HuH-7 (cell line): ENCODE data around the gene RBM34.
"Not testable (repeated sequence)": the region's sequence is repeated elsewhere in the genome, so short reads cannot be mapped to it uniquely, and the experiment has no call there.

Experiments used
- DNase-seq: peaks from one replicate; pipeline ENCODE4 v3.0.0; 2011; ENCODE audit warnings: low spot score

Gene RBM34

GRCh38 chr1:235092415-235092814 lies 68.6 kb downstream of the RBM34 start:
- not testable (repeated sequence) for DNase-seq

DNA sequence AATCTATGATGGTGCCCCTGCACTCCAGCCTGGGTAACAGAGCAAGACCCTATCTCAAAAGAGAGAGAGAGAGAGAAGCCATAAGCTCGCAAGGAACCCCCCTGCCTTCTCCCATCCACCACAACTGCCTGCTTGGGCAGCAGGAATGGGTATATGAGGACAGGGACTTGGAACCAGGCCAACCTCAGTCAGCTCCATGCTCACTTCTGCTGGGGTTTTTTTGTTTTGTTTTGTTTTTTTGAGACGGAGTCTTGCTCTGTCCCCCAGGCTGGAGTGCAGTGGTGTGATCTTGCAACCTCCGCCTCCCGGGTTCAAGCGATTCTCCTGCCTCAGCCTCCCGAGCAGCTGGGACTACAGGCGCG lies 69.0 kb downstream of the RBM34 start:
- not testable (repeated sequence) for DNase-seq

- not testable (repeated sequence) for DNase-seq
Observed at GRCh38 chr1:235091319-235092044, 69.6 kb downstream of the RBM34 start.

GRCh38 chr1:235090406-235091069 lies 70.5 kb downstream of the RBM34 start:
- DNase-seq: no peak

GRCh38 chr1:235088907-235089306 lies 72.1 kb downstream of the RBM34 start:
- DNase-seq: no peak

GRCh38 chr1:235088430-235088829 lies 72.6 kb downstream of the RBM34 start:
- no peak for DNase-seq

DNA sequence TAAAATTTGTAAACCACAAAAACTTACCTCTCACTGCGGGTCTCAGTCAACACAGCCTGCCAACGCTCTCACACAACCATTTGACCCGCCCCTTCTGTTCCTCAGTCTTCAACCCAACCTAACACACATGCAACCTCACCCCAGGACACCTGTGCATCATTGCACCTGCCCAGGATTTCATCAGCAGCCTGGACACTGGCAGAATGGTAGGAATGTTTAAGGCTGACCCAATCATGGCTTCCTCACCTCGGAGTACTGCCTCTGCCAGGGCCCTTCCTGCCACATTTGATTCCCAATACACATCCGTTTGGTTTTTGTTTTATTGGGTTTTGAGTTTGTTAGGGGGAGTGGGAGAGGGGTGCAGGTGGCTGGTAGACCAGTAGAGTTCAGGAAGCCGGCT lies 73.1 kb downstream of the RBM34 start:
- DNase-seq: no peak

DNA sequence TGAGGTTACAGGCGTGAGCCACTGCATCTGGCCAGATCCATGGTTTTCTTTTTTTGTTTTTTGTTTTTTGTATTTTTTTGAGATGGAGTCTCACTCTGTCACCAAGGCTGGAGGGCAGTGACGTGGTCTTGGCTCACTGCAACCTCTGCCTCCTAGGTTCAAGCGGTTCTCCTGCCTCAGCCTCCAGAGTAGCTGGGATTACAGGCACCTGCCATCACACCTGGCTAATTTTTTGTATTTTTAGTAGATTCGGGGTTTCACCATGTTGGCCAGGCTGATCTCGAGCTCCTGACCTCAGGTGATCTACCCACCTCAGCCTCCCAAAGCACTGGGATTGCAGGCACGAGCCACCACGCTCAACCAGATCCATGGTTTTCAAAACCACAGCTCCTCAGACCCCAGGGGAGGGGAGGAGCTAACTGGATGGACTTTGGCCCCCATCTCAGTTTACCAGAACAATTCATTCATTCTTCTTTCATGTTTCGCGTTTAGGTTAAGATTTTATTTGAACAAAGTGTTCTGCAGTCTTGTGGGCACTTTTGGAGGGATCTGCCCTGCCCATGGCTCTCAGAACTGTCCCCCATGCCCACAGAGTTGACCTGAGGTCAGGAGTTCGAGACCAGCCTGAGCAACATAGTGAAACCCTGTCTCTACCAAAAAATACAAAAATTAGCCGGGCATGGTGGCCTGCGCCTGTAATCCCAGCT lies 75.5 kb downstream of the RBM34 start:
- DNase-seq: not testable (repeated sequence)
